ENCODE measurements around the gene SLITRK4. TPM values are rescaled to one million over a fixed set of nuclear protein-coding genes. Genes with fewer than 3 reads are reported as not detected.

SLITRK4 gene
- total RNA-seq, 4 donors from 2014 or later = 0.35 to 2.7 (median 1.4) TPM

DNA sequence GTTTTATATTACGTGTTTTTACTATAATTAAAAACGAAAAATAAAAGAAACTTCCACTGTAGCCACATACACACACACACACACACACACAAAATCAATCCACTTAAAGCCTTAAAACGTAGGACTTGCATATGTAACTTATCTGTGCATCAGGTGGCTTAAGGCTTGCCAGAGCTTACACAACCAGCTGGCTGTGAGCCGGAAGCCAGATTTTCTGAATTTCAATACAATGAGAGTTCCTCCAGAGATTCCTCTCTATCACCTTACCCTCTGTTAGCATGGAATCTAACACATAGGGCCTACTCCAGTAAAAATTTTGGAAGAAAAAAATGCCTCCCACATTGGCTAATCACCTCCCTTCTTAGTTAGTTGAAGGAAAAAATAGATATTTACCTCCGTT is 27.9 kb upstream of the SLITRK4 start:
- Histone ChIP-seq H3K27ac (no peak overlapping the region), H3K4me3 (no peak overlapping the region), H3K27me3 (no peaks in the 10 kb centered on the region), H3K4me1 (no peaks in the 10 kb centered on the region), H3K9me3 (no peaks in the 10 kb centered on the region), H3K36me3 (no peaks in the 10 kb centered on the region)
- WGBS, 2 donors (ENCODE audit: low coverage in 1 of 2) = 66% methylated on average over 4 to 5 of the region's 5 CpGs
- ATAC-seq = no peak
- TF ChIP-seq POLR2AphosphoS5 (IDR thresholded peaks at IDR 0.05) = no peak
- TF ChIP-seq, protein P1, sequence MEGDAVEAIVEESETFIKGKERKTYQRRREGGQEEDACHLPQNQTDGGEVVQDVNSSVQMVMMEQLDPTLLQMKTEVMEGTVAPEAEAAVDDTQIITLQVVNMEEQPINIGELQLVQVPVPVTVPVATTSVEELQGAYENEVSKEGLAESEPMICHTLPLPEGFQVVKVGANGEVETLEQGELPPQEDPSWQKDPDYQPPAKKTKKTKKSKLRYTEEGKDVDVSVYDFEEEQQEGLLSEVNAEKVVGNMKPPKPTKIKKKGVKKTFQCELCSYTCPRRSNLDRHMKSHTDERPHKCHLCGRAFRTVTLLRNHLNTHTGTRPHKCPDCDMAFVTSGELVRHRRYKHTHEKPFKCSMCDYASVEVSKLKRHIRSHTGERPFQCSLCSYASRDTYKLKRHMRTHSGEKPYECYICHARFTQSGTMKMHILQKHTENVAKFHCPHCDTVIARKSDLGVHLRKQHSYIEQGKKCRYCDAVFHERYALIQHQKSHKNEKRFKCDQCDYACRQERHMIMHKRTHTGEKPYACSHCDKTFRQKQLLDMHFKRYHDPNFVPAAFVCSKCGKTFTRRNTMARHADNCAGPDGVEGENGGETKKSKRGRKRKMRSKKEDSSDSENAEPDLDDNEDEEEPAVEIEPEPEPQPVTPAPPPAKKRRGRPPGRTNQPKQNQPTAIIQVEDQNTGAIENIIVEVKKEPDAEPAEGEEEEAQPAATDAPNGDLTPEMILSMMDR (IDR thresholded peaks at IDR 0.05) = no peak
- TF ChIP-seq POLR2A (IDR thresholded peaks at IDR 0.05) = no peak
- TF ChIP-seq EP300 (IDR thresholded peaks at IDR 0.05) = no peak

DNA sequence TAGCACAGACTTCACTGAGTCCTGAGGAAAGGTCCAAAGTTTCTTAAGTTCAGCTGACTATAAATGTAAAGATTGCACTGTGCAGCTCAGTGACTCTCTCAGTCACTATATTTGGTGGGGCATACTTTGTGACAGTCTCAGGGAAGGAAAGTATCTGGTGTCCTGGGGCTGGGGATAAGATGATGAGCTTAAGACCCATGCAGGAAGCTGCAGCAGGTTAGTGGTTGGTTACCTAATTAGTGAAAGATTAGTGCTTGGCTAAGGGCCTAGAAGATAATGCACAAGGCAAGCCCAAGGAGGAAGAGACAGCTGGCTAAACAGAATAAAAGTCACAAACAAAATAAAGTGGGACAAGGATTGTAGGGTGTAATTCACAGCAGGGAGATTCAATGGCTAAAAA is 25.4 kb upstream of the SLITRK4 start:
- ATAC-seq = no peak
- H3K27ac ChIP-seq = no peak overlapping the region
- TF ChIP-seq POLR2A (IDR thresholded peaks at IDR 0.05) = no peak
- no peak for TF ChIP-seq EP300 (IDR thresholded peaks at IDR 0.05)
- no peak for TF ChIP-seq POLR2AphosphoS5 (IDR thresholded peaks at IDR 0.05)
- TF ChIP-seq, protein P1 (IDR thresholded peaks at IDR 0.05) = no peak

DNA sequence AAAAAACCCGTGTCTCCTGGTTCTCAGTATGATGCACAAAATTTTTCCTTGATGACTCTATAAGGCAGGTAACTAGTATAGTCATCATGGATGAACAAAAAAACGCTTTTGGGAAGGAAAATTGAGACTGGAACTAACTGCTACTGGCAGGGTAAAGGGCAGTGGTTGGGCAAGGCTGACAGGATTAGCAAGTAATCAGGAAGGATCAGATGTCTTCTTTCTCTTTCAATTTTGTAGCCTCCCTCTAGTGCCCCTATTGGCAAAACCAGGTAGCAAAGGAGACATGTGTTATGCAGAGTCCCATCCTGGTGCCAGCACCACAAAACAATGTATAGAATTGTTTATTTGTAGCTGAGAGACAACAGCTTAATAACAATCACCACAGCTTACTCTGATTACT is 12.8 kb upstream of the SLITRK4 start:
- 18 to 35% methylated on average over 2 of the region's 2 CpGs for WGBS, 2 donors (ENCODE audit: low coverage in 1 of 2)
- Histone ChIP-seq H3K27ac (no peak overlapping the region), H3K27me3 (no peaks in the 10 kb centered on the region), H3K36me3 (no peaks in the 10 kb centered on the region), H3K9me3 (no peaks in the 10 kb centered on the region), H3K4me3 (no peak overlapping the region), H3K4me1 (no peaks in the 10 kb centered on the region)
- TF ChIP-seq EP300 (IDR thresholded peaks at IDR 0.05) = no peak
- no peak for TF ChIP-seq POLR2A (IDR thresholded peaks at IDR 0.05)
- TF ChIP-seq POLR2AphosphoS5 (IDR thresholded peaks at IDR 0.05) = no peak
- TF ChIP-seq, protein P1 (IDR thresholded peaks at IDR 0.05) = no peak
- ATAC-seq = no peak

More for the DNA sequence above, 25.4 kb upstream of the SLITRK4 start:
- no peaks in the 10 kb centered on the region for H3K9me3 ChIP-seq
- no peaks in the 10 kb centered on the region for H3K36me3 ChIP-seq
- no peaks in the 10 kb centered on the region for H3K27me3 ChIP-seq
- H3K4me3 ChIP-seq = no peak overlapping the region
- no peaks in the 10 kb centered on the region for H3K4me1 ChIP-seq

DNA sequence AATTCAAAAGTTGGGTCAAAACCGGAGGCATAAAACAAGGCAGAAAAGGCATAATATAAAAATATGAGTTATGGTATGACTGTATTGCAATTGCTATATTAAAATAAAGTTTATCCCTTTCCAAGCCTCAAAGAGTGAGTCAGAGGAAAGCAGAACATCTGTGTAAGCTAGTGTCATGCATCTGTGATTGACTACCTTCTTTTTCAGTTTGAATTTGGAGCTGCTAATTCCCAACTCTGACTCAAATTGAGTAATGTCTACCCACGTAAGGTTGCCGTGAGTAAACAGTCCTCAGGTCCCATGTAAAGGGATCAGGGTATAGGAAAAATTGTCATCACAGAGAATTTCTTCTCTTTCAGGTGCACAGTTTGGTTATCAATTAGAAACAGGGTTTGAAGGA is 6.5 kb upstream of the SLITRK4 start:
- WGBS, 2 donors (ENCODE audit: low coverage in 1 of 2) = 52% methylated on average over 2 of the region's 3 CpGs; no CpG with 5 or more reads in 1 of the 2 donors
- no peaks in the 10 kb centered on the region for H3K4me1 ChIP-seq
- TF ChIP-seq POLR2A (IDR thresholded peaks at IDR 0.05) (no peak), EP300 (IDR thresholded peaks at IDR 0.05) (no peak), POLR2AphosphoS5 (IDR thresholded peaks at IDR 0.05) (no peak)
- TF ChIP-seq, protein P1 (IDR thresholded peaks at IDR 0.05) = no peak
- no peak overlapping the region for H3K4me3 ChIP-seq
- ATAC-seq = no peak
- H3K9me3 ChIP-seq = no peaks in the 10 kb centered on the region
- no peak overlapping the region for H3K27ac ChIP-seq
- no peaks in the 10 kb centered on the region for H3K27me3 ChIP-seq
- no peaks in the 10 kb centered on the region for H3K36me3 ChIP-seq

DNA sequence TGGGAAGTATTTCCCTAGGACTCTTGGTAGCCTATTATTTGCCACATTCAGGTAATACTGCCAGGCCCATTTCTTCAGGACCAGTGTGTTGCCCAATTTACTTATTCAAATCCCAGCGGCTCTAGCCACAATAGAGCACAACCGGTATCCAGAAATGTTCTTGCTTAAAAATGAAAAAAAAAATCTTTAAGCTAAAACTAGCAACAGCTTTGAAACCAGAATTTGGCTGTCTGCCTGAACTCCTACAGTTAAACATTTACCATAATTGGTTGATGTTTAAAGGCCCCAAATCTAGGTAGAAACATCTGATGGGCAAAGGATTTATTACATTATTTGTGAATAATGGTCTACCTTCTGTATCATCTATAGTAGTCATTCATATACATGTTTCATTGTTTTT is 930 bp upstream of the SLITRK4 start:
- Histone ChIP-seq H3K36me3 (no peaks in the 10 kb centered on the region), H3K4me3 (no peak overlapping the region), H3K27me3 (peaks cover 34% of the 10 kb centered on the region), H3K27ac (no peak overlapping the region), H3K9me3 (no peaks in the 10 kb centered on the region), H3K4me1 (peaks cover 0 to 28% (median 0%) of the 10 kb centered on the region in 3 donors)
- WGBS, 2 donors (ENCODE audit: low coverage in 1 of 2) = 6 to 44% methylated on average over 2 of the region's 2 CpGs
- TF ChIP-seq EP300 (IDR thresholded peaks at IDR 0.05) (no peak), POLR2A (IDR thresholded peaks at IDR 0.05) (no peak), POLR2AphosphoS5 (IDR thresholded peaks at IDR 0.05) (no peak)
- TF ChIP-seq, protein P1 (IDR thresholded peaks at IDR 0.05) = no peak
- ATAC-seq = no peak
